GM04504 (cell line): ENCODE results near the gene ZNF808.
A peak's percentile ranks its signal among the peaks of the same experiment; 100 is the strongest.
"Not testable (repeated sequence)": the region's sequence is repeated elsewhere in the genome, so short reads cannot be mapped to it uniquely, and the experiment has no call there.

Experiments used
- DNase-seq: peaks from one replicate; pipeline ENCODE4 v3.0.0-alpha.2; 2012; ENCODE audit warnings: low read depth

The ZNF808 gene

DNA sequence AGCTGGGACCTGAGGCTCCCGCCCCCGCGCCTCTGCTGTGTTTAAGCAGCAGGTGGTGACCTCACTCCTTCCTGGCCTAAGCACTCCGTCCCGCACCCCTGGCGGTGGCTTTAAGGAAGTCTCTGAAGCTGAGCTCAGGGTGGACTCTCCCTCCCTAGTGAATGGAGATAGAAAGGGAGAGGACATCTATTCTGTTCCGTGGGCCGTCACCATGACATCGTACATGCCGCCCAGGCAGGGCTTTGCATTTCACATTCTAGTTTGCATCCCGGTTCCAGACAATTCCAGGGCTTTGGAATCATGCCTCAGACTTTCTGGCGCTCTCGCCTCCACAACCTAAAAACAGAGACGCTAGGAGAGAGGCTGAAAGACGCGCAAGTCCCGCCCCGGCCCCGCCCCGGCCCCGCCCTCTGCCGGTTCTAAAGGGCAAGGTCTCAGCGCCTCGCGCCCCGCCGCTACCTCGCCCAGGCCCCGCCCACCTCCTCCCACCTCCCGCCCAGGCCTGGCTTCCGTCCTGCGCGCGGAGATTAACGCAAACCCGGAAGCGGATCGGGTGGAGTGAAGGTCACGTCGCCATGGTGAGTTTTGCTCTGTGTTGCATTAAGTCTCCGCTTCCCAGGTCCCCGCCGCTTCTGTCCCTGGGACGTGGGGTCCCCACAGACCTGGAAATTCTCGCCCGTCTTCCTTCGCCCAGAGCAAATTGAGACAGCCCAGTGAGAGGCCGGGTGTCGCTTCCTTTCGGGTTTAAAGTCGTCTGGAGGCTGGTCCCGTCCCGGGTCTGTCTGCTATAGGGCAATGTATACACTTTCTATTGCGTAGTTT, at the start of gene ZNF808:
Gene ZNF808, plus strand, starts transcription at position 535 of the 822 bp plus-strand sequence. CDS start 15,617 bp downstream, outside the sequence.
- DNase-seq, result peak; percentile 80

DNA sequence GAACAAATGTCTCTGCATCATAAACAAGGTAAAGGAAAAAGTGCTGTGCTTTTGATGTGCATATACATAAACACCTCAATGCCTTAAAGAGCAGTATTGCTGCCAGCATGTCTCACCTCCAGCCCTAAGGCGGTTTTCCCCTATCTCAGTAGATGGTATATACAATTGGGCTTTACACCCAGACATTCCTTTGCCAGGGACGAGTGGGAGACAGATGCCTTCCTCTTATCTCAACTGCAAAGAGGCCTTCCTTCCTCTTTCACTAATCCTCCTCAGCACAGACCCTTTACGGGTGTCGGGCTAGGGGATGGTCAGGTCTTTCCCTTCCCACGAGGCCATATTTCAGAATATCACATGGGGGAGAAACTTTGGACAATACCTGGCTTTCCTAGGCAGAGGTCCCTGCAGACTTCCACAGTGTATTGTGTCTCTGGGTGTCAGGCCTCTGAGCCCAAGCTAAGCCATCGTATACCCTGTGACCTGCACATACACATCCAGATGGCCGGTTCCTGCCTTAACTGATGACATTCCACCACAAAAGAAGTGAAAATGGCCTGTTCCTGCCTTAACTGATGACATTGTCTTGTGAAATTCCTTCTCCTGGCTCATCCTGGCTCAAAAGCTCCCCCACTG, 43.2 kb upstream of the ZNF808 start:
- not testable (repeated sequence) for DNase-seq

GRCh38 chr19:52485064-52485463, 42.4 kb upstream of the ZNF808 start:
- DNase-seq, result not testable (repeated sequence)

DNA sequence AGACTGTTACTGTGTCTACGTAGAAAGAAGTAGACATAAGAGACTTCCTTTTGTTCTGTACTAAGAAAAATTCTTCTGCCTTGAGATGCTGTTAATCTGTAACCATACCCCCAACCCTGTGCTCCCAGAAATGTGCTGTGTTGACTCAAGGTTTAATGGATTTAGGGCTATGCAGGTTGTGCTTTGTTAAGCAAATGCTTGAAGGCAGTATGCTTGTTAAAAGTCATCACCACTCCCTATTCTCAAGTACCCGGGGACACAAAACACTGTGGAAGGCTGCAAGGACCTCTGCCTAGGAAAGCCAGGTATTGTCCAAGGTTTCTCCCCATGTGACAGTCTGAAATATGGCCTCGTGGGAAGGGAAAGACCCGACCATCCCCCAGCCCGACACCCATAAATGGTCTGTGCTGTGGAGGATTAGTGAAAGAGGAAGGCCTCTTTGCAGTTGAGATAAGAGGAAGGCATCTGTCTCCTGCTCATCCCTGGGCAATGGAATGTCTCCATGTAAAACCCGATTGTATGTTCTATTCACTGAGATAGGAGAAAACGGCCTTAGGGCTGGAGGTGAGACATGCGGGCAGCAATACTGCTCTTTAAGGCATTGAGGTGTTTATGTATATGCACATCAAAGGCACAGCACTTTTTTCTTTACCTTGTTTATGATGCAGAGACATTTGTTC, 41.8 kb upstream of the ZNF808 start:
- not testable (repeated sequence) for DNase-seq

DNA sequence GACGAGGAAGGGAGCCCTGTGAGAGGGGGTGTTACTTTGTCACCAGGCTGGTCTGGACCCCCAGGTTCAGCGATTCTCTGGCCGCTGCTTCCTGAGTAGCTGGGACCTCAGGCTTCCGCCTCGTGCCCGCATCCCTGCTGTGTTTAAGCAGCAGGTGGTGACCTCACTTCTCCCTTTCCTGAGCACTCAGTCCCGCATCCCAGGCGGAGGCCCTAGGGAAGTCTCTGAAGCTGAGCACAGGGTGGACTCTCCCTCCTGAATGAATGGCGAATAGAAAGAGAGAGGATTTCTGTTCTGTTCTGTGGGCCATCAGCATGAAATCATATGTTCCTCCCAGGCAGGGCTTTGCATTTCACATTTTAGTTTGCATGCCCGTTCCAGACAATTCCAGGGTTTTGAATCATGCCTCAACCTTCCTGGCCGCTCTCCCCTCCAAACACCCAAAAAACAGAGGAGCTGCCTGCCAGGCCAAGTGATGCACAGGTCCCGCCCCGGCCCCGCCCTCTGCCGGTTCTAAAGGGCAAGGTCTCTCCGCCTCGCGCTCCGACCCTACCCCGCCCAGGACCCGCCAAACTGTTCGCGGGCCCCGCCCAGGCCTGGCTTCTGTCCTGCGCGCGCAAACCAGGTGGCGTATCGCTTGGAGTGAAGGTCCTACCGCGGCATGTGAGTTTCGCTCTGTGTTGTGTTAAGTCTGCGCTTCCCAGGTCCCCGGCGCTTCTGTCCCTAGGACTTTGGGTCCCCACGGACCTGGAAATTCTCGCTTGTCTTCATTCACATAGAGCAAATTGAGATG, 35.1 kb upstream of the ZNF808 start:
- DNase-seq, result no peak

DNA sequence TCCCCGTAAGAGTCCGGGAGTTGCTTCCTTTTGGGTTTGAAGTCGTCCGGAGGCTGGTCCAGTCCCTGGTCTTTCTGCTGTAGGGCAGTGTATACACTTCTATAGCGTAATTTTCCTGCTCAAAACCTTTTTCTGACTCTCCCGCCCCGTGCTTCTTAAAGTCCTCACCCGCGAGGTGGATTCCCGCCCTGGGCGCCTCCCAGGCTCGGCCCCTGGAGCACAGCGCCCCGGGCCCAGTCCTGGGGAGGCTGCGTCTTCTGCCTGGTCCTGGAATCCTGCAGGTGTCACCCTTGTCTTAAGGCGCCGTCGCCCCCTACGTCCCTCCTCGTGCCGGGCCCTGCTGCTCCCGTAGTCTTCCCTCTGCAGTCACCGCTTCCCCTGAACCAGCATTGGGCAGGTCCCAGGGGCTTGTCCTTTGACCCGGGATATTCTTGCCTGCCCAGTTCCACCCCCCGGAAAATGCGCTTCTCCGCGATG, 34.4 kb upstream of the ZNF808 start:
- no peak for DNase-seq

DNA sequence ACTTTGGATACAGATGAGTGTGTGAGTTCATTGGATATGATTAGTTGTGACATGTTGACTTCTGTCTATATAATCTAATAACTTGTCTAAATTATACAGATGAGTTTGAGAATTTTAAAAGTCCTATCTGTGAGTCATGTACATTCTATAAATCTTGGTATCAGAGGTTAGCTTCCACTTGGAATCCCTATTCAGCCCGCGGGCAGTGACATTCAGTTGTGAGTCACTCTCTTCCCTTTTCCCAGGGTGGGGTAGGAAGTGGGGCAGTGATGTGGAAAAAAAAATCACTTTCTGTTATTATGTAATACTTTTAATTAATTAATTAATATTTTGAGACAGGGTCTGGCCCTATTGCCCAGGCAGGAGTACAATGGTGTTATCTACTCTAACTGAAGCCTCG, 33.0 kb upstream of the ZNF808 start:
- no peak for DNase-seq

DNA sequence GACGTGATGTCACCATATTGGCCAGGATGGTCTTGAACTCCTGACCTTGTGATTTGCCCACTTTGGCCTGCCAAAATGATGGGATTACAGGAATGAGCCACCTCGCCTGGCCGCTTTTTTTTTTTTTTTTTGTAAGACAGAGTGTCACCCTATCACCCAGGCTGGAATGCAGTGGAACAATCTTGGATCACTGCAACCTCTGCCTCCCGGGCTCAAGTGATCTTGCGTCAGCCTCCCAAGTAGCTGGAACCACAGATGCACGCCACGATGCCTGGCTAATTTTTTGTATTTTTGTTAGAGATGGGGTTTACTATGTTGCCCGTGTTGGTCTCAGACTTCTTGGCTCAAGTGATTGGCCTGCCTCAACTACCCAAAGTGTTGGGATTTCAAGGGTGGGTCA, 28.9 kb upstream of the ZNF808 start:
- DNase-seq, result no peak

DNA sequence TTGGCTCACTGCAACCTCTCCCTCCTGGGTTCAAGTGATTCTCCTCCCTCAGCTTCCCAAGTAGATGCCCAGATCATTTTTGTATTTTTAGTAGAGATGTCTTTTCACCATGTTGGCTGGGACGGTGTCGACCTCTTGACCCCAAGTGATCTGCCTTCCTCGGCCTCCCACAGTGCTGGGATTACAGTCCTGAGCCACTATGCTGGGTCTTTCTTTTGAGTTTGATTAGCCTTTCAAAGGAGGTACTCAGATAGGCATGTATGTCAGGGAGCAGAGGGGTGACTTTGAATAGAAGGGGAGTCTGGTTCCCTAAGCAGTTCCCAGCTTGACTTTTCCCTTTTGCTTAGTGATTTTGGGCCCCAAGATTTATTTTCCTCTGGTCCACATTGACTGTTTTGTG, 27.0 kb upstream of the ZNF808 start:
- not testable (repeated sequence) for DNase-seq

GRCh38 chr19:52500991-52501390, 26.5 kb upstream of the ZNF808 start:
- not testable (repeated sequence) for DNase-seq

DNA sequence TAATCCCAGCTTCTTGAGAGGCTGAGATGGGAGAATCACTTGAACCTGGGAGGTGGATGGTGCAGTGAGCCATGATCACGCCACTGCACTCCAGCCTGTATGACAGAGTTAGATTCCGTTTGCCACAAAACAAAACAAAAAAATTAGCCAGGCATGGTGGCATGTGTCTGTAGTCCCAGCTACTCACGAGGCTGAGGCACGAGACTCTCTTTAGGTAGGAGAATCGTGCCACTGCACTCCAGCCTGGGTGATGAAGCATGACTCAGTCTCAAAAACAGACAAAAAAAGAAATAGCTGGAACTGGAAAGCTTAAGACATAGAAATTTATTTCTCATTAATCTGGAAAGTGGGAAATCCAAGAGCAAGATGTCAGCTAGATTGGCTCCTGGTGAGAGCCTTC, 20.2 kb upstream of the ZNF808 start:
- no peak for DNase-seq

- DNase-seq, result no peak
Observed at GRCh38 chr19:52516191-52516590, 11.3 kb upstream of the ZNF808 start.

DNA sequence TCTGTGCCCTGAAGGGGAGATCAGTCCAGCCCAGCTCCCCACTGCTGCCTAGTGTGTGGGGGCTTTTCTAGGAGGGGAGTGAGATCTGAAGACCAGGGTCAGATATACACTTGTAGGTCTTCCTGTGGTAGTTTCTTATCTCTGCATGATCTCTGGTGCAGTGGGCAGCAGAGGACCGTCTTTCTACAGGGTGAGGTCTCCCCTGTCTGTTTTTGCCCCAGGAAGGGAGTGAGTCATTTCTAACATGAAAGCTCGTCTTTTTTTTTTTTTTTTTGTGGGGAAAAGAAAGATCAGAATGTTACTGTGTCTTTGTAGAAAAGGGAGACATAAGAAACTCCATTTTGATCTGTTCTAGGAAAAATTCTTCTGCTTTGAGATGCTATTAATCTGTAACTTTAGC, 8.8 kb upstream of the ZNF808 start:
- DNase-seq, result no peak

DNA sequence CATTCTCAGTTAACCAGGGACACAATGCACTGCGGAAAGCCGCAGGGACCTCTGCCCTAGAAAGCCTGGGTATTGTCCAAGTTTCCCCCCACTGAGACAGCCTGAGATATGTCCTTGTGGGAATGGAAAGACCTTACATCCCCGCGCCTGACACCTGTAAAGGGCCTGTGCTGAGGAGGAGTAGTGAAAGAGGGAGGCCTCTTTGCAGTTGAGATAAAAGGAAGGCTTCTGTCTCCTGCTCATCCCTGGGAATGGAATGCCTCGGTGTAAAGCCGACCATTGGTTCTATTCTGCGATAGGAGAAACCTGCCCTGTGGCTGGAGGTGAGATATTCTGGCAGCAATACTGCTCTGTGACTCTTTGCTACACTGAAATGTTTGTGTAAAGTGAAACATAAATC, 8.3 kb upstream of the ZNF808 start:
- DNase-seq, result not testable (repeated sequence)

- no peak for DNase-seq
Observed at GRCh38 chr19:52520013-52520412, 7.5 kb upstream of the ZNF808 start.

- DNase-seq, result no peak
Observed at GRCh38 chr19:52522551-52522950, 4.9 kb upstream of the ZNF808 start.

DNA sequence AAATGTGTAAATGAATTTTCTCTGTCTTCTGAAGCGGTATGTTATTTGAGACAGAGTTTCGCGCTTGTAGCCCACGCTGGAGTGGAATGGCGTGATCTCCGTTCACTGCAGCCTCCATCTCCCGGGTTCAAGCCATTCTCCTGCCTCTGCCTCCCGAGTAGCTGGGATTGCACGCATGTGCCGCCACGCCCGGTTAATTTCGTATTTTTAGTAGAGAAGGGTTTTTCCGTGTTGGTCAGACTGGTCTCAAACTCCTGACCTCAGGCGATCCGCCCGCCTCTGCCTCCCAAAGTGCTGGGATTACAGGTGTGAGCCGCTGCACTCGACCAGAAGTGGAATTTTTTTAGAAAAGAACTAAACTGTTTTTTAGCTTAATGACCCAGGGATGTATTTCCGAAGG, 3.4 kb upstream of the ZNF808 start:
- DNase-seq, result no peak

- no peak for DNase-seq
Observed at GRCh38 chr19:52527956-52528351, 486 bp downstream of the ZNF808 start.

- no peak for DNase-seq
Observed at GRCh38 chr19:52532480-52532879, 5.0 kb downstream of the ZNF808 start.

- no peak for DNase-seq
Observed at GRCh38 chr19:52533901-52534300, 6.4 kb downstream of the ZNF808 start.

DNA sequence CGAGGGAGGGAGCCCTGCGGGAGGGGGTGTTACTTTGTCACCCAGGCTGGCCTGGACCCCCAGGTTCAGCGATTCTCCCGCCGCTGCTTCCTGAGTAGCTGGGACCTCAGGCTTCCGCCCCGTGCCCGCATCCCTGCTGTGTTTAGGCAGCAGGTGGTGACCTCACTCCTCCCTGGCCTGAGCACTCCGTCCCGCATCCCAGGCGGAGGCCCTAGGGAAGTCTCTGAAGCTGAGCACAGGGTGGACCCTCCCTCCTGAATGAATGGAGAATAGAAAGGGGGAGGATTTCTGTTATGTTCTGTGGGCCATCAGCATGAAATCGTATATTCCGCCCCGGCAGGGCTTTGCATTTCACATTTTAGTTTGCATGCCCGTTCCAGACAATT, 7.9 kb downstream of the ZNF808 start:
- not testable (repeated sequence) for DNase-seq
